Pulmonary artery endothelial cell (primary cell): ENCODE data around the gene ATP6V1B1. TPM values are rescaled to one million over a fixed set of nuclear protein-coding genes. Genes with fewer than 3 reads are reported as not detected.
"Not testable (repeated sequence)": the region's sequence is repeated elsewhere in the genome, so short reads cannot be mapped to it uniquely, and the experiment has no call there.

Experiments used
- DNase-seq: peaks from one replicate; pipeline ENCODE4 v3.0.0-alpha.2; 2011; ENCODE audit warnings: low read depth, low spot score
- total RNA-seq: library from RNA; depleted of rRNA; stranded (reverse); fragments of >200 nt; gene quantifications from 2 replicates; pipeline ENCODE4 v1.2.3, GENCODE V29; 2014

ATP6V1B1 gene
- total RNA-seq, 1 donor from 2014 or later: not detected

GRCh38 chr2:70988151-70988550, 52.5 kb downstream of the ATP6V1B1 start:
- no peak for DNase-seq

- DNase-seq: no peak
Measured at GRCh38 chr2:70988726-70989648, 53.3 kb downstream of the ATP6V1B1 start.

GRCh38 chr2:70990216-70990615, 54.5 kb downstream of the ATP6V1B1 start:
- DNase-seq: no peak

- no peak for DNase-seq
Measured at GRCh38 chr2:70991142-70991541, 55.4 kb downstream of the ATP6V1B1 start.

- DNase-seq: no peak
Measured at GRCh38 chr2:70991742-70992141, 56.0 kb downstream of the ATP6V1B1 start.

GRCh38 chr2:70992945-70993853, 57.5 kb downstream of the ATP6V1B1 start:
- DNase-seq: no peak

GRCh38 chr2:70994009-70994698, 58.5 kb downstream of the ATP6V1B1 start:
- no peak for DNase-seq

GRCh38 chr2:70994699-70995425, 59.2 kb downstream of the ATP6V1B1 start, which contains the start of gene TEX261:
TEX261 (minus strand) TSS chr2:70994873; CDS start chr2:70994757, 116 bp downstream.
- DNase-seq: peak; percentile 41

GRCh38 chr2:70995426-70995729, 59.7 kb downstream of the ATP6V1B1 start:
- DNase-seq: no peak

GRCh38 chr2:70998885-70999284, 63.2 kb downstream of the ATP6V1B1 start:
- DNase-seq: not testable (repeated sequence)

- DNase-seq: no peak
Measured at GRCh38 chr2:70999362-70999761, 63.7 kb downstream of the ATP6V1B1 start.

- DNase-seq: not testable (repeated sequence)
Measured at GRCh38 chr2:70999931-71000330, 64.2 kb downstream of the ATP6V1B1 start.

GRCh38 chr2:71000780-71001591, 65.3 kb downstream of the ATP6V1B1 start:
- no peak for DNase-seq

- no peak for DNase-seq
Measured at GRCh38 chr2:71001592-71001927, 65.9 kb downstream of the ATP6V1B1 start.

GRCh38 chr2:71001981-71002570, 66.4 kb downstream of the ATP6V1B1 start:
- no peak for DNase-seq

- no peak for DNase-seq
Measured at GRCh38 chr2:71003396-71003795, 67.7 kb downstream of the ATP6V1B1 start.

- no peak for DNase-seq
Measured at GRCh38 chr2:71003966-71004755, 68.5 kb downstream of the ATP6V1B1 start.

- DNase-seq: no peak
Measured at GRCh38 chr2:71004857-71005256, 69.2 kb downstream of the ATP6V1B1 start.
